COLO829 (cell line): Measurements from ENCODE around the gene WFIKKN1.

Experiments used
- DNase-seq: peaks from one replicate; pipeline ENCODE4 v3.0.0; 2012; ENCODE audit warnings: low spot score

WFIKKN1 gene

GRCh38 chr16:674214-674881 lies 43.6 kb downstream of the WFIKKN1 start:
- DNase-seq = no peak

- no peak for DNase-seq
These were observed 44.4 kb downstream of the WFIKKN1 start, which contains the start of gene RHBDL1 for GRCh38 chr16:674968-675883. TSS of gene RHBDL1 (plus strand) at chr16:675671. CDS start at chr16:675791, 120 bp downstream.

GRCh38 chr16:675884-676564 lies 45.2 kb downstream of the WFIKKN1 start:
- DNase-seq = no peak

GRCh38 chr16:676565-676902 lies 45.7 kb downstream of the WFIKKN1 start:
- no peak for DNase-seq

- no peak for DNase-seq
These were observed 46.1 kb downstream of the WFIKKN1 start for GRCh38 chr16:676913-677312.

GRCh38 chr16:677316-678190 lies 46.8 kb downstream of the WFIKKN1 start:
- no peak for DNase-seq

GRCh38 chr16:678209-678857 lies 47.5 kb downstream of the WFIKKN1 start:
- DNase-seq = no peak

GRCh38 chr16:678858-679813 lies 48.4 kb downstream of the WFIKKN1 start:
- DNase-seq = peak; percentile 45

- DNase-seq = peak; percentile 67
These were observed 49.2 kb downstream of the WFIKKN1 start, which contains the start of gene STUB1 for GRCh38 chr16:679814-680624. TSS of gene STUB1 (plus strand) at chr16:680410. CDS start at chr16:680526, 116 bp downstream.

GRCh38 chr16:680625-680945 lies 49.8 kb downstream of the WFIKKN1 start:
- no peak for DNase-seq

- no peak for DNase-seq
These were observed 50.4 kb downstream of the WFIKKN1 start for GRCh38 chr16:680967-681745.

GRCh38 chr16:681746-682427 lies 51.1 kb downstream of the WFIKKN1 start:
- no peak for DNase-seq

GRCh38 chr16:682493-683395 lies 52.0 kb downstream of the WFIKKN1 start:
- DNase-seq = no peak

- no peak for DNase-seq
These were observed 52.7 kb downstream of the WFIKKN1 start for GRCh38 chr16:683396-684070.
